ENCODE measurements around the gene SERINC2. TPM values are rescaled to one million over a fixed set of nuclear protein-coding genes. Genes with fewer than 3 reads are reported as not detected.

SERINC2 gene
- total and polyA plus RNA-seq, 9 of the 15 experiments (the other 6 are each of a cell fraction or from before 2014, with no cell fraction given) = 0.07 to 1.2 (median 0.70) TPM; not detected in 2

- TF ChIP-seq REST (IDR thresholded peaks at IDR 0.05; ENCODE audit: borderline replicate concordance) (no peak), REST (CRISPR knock-in tag; IDR thresholded peaks at IDR 0.05; ENCODE audit: low read depth) (no peak)
These were observed 11.6 kb downstream of the SERINC2 start (continued) for GRCh38 chr1:31424568-31424967.

All from K562 (cell line).